Endothelial cell of umbilical vein (primary cell): ENCODE data around the gene TMEM266.

Source experiments
- CTCF ChIP-seq, 2 donors: IDR thresholded peaks; 1 replicate in 1 of 2; 2 replicates in 1 of 2; pipeline ENCODE4 v1.5.1; 2011; ENCODE audit warnings: low read length in 2 of 2, mild to moderate bottlenecking in 2 of 2, moderate library complexity in 2 of 2, control low read depth in 1 of 2, inconsistent platforms in 1 of 2, low read depth in 1 of 2; ENCODE audit not compliant: insufficient read depth in 1 of 2; ENCODE audit errors: extremely low read depth in 1 of 2
- FOS ChIP-seq: IDR thresholded peaks from 2 replicates; pipeline ENCODE4 v1.6.1; 2011; ENCODE audit warnings: mild to moderate bottlenecking, low read length, moderate library complexity, borderline replicate concordance; ENCODE audit not compliant: insufficient read depth
- JUN ChIP-seq: IDR thresholded peaks from 2 replicates; pipeline ENCODE4 v1.6.1; 2011; ENCODE audit warnings: borderline replicate concordance, low read depth; ENCODE audit not compliant: insufficient read length, insufficient read depth
- MAX ChIP-seq: IDR thresholded peaks from 2 replicates; pipeline ENCODE4 v1.6.1; 2011; ENCODE audit not compliant: insufficient read depth, insufficient read length
- POLR2A ChIP-seq: IDR thresholded peaks from 2 replicates; pipeline ENCODE4 v1.6.1; 2012; ENCODE audit warnings: low read depth, mild to moderate bottlenecking, control low read depth, low read length
- POLR2AphosphoS5 ChIP-seq: IDR thresholded peaks from 2 replicates; pipeline ENCODE4 v1.6.1; 2012; ENCODE audit warnings: low read depth, mild to moderate bottlenecking, control low read depth, low read length, moderate library complexity; ENCODE audit not compliant: insufficient read depth

- TF ChIP-seq CTCF (IDR thresholded peaks at IDR 0.05; ENCODE audit: extremely low read depth in 1 of 2, insufficient read depth in 1 of 2, low read depth in 1 of 2, low read length in 2 of 2): no peak
- TF ChIP-seq POLR2A: no peak
- no peak for TF ChIP-seq JUN
- TF ChIP-seq MAX: no peak
- no peak for TF ChIP-seq FOS
- no peak for TF ChIP-seq POLR2AphosphoS5
Observed at GRCh38 chr15:76234337-76234889, 174.6 kb downstream of the TMEM266 start.
